Measurements from ENCODE around the gene LPO.

DNA sequence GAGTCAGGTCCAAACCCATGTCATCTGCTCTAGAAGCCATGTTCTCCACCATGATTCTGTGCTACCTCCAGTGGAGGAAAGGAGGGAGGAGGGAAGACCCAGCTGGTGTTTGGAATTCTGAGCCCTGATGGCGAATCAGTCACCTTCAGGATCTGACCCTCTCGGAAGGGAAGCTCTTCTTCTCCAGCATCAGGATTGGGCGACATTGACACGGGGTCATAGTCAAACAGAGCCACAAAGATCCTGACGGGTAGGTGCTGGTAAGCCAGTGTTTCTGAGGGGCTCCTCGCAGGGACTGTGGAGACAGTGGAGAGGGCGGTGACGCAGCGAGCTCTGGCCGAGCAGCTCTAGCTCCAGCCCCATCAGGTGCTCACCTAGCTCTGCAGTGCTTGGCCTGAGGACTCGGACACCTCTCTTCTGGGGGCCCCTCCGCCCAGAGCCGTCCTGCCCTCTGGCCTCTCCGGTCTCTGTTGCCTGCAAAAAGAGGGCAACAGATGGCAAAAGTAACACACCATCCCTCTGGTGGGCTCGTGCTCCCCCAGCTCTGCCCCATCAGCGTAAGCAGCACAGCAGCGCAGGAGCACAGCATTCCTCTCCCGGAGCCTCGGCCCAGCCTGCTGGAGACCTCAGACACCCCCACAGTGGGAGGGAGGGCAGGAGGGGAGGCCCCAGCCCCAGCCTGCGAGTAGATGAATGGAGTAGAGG, 69.2 kb downstream of the LPO start:
- TF ChIP-seq, protein P1, sequence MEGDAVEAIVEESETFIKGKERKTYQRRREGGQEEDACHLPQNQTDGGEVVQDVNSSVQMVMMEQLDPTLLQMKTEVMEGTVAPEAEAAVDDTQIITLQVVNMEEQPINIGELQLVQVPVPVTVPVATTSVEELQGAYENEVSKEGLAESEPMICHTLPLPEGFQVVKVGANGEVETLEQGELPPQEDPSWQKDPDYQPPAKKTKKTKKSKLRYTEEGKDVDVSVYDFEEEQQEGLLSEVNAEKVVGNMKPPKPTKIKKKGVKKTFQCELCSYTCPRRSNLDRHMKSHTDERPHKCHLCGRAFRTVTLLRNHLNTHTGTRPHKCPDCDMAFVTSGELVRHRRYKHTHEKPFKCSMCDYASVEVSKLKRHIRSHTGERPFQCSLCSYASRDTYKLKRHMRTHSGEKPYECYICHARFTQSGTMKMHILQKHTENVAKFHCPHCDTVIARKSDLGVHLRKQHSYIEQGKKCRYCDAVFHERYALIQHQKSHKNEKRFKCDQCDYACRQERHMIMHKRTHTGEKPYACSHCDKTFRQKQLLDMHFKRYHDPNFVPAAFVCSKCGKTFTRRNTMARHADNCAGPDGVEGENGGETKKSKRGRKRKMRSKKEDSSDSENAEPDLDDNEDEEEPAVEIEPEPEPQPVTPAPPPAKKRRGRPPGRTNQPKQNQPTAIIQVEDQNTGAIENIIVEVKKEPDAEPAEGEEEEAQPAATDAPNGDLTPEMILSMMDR (IDR thresholded peaks at IDR 0.05; ENCODE audit: poor library complexity) = no peak
- TF ChIP-seq EZH2 (IDR thresholded peaks at IDR 0.05; ENCODE audit: borderline replicate concordance) = no peak

All from hepatocyte (in vitro differentiated cells).